Stromal cell of bone marrow (primary cell): ENCODE data around the gene CD79B.
"Not testable (repeated sequence)": the region's sequence is repeated elsewhere in the genome, so short reads cannot be mapped to it uniquely, and the experiment has no call there.

Source experiments
- DNase-seq: peaks from one replicate; pipeline ENCODE4 v3.0.0-alpha.2; 2012; ENCODE audit warnings: low read depth

Gene CD79B

GRCh38 chr17:63930951-63931575, 1.1 kb downstream of the CD79B start:
- no peak for DNase-seq

GRCh38 chr17:63929860-63930766, 2.0 kb downstream of the CD79B start:
- DNase-seq: peak; percentile 6

GRCh38 chr17:63928966-63929695, 3.0 kb downstream of the CD79B start:
- no peak for DNase-seq

- no peak for DNase-seq
Observed at GRCh38 chr17:63928172-63928666, 3.9 kb downstream of the CD79B start.

GRCh38 chr17:63927464-63928171, 4.5 kb downstream of the CD79B start:
- no peak for DNase-seq

GRCh38 chr17:63926164-63926563, 6.0 kb downstream of the CD79B start:
- DNase-seq: no peak

GRCh38 chr17:63925615-63926014, 6.5 kb downstream of the CD79B start:
- DNase-seq: no peak

GRCh38 chr17:63922402-63922801, 9.7 kb downstream of the CD79B start:
- not testable (repeated sequence) for DNase-seq

GRCh38 chr17:63920779-63921178, 11.4 kb downstream of the CD79B start:
- DNase-seq: not testable (repeated sequence)

- DNase-seq: not testable (repeated sequence)
Observed at GRCh38 chr17:63920050-63920449, 12.1 kb downstream of the CD79B start.

GRCh38 chr17:63919311-63919723, 12.8 kb downstream of the CD79B start:
- DNase-seq: peak; percentile 32

- DNase-seq: not testable (repeated sequence)
Observed at GRCh38 chr17:63918789-63919305, 13.3 kb downstream of the CD79B start, which contains the start of gene GH1. GH1 (minus strand) TSS chr17:63918839; CDS start chr17:63918776, 63 bp downstream.

GRCh38 chr17:63918305-63918704, 13.8 kb downstream of the CD79B start:
- DNase-seq: no peak

GRCh38 chr17:63917646-63918045, 14.5 kb downstream of the CD79B start:
- no peak for DNase-seq

GRCh38 chr17:63917206-63917605, 14.9 kb downstream of the CD79B start:
- not testable (repeated sequence) for DNase-seq

- no peak for DNase-seq
Observed at GRCh38 chr17:63916566-63917185, 15.5 kb downstream of the CD79B start.

- not testable (repeated sequence) for DNase-seq
Observed at GRCh38 chr17:63915753-63916152, 16.4 kb downstream of the CD79B start.

- DNase-seq: no peak
Observed at GRCh38 chr17:63914471-63914870, 17.7 kb downstream of the CD79B start.

- DNase-seq: no peak
Observed at GRCh38 chr17:63911657-63912100, 20.5 kb downstream of the CD79B start.

- DNase-seq: no peak
Observed at GRCh38 chr17:63911041-63911635, 21.0 kb downstream of the CD79B start, which contains the start of gene CSHL1. CSHL1 (minus strand) TSS chr17:63911258; CDS start chr17:63911196, 62 bp downstream.
